ENCODE data around the gene HBP1.
"Not testable (repeated sequence)": the region's sequence is repeated elsewhere in the genome, so short reads cannot be mapped to it uniquely, and the experiment has no call there.

HBP1 gene

DNA sequence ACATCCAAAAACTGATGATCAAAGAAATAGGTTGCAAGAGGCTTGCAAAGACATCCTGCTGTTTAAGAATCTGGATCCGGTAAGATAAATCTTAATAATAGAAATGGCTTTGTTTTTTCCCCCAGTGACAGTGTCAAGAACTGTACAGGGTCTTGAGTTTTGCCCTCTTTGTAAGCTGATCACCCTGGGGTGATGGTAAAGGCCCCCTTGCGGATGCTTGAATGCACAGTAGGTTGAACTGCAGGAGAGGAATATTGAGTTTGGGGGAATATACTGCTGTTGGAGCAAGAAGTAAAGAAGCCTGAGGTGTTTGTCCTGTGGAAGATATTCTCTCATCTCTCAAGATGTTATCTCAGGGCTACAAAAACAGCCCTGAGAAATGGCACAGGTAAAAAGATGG lies 40.6 kb upstream of the HBP1 start (continued):
- TF ChIP-seq, protein P1, sequence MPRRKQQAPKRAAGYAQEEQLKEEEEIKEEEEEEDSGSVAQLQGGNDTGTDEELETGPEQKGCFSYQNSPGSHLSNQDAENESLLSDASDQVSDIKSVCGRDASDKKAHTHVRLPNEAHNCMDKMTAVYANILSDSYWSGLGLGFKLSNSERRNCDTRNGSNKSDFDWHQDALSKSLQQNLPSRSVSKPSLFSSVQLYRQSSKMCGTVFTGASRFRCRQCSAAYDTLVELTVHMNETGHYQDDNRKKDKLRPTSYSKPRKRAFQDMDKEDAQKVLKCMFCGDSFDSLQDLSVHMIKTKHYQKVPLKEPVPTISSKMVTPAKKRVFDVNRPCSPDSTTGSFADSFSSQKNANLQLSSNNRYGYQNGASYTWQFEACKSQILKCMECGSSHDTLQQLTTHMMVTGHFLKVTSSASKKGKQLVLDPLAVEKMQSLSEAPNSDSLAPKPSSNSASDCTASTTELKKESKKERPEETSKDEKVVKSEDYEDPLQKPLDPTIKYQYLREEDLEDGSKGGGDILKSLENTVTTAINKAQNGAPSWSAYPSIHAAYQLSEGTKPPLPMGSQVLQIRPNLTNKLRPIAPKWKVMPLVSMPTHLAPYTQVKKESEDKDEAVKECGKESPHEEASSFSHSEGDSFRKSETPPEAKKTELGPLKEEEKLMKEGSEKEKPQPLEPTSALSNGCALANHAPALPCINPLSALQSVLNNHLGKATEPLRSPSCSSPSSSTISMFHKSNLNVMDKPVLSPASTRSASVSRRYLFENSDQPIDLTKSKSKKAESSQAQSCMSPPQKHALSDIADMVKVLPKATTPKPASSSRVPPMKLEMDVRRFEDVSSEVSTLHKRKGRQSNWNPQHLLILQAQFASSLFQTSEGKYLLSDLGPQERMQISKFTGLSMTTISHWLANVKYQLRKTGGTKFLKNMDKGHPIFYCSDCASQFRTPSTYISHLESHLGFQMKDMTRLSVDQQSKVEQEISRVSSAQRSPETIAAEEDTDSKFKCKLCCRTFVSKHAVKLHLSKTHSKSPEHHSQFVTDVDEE (CRISPR knock-in tag; IDR thresholded peaks at IDR 0.05) = no peak

DNA sequence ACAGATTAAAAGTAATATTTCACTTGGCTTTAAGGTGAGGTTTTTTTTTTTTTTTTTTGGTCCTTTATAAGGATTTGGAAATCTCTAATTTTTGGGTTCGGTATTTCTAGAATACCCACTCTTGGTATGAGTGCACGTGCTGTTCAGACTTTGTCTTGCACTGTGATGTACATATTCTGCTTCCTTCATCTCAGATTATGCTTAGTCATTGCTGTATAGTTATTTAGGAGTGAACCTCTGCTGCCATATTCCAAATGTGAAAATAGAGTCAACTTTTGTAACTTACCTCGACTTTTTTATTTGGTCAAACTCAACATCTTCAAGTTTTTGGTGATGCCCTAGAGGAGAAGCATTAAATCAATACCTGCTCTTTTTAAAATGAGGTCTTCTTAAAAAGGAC lies 40.1 kb upstream of the HBP1 start:
- no peak for ATAC-seq
- no peak for TF ChIP-seq ZC3H10 (CRISPR knock-in tag; IDR thresholded peaks at IDR 0.05)
- TF ChIP-seq ZFP30 (CRISPR knock-in tag; IDR thresholded peaks at IDR 0.05) = no peak
- TF ChIP-seq ZNF70 (CRISPR knock-in tag; IDR thresholded peaks at IDR 0.05) = no peak
- no peak for TF ChIP-seq ARNTL (CRISPR knock-in tag; IDR thresholded peaks at IDR 0.05; ENCODE audit: borderline replicate concordance, low read depth)
- no peak for TF ChIP-seq ZFP3 (CRISPR knock-in tag; IDR thresholded peaks at IDR 0.05)
- TF ChIP-seq RARB (CRISPR knock-in tag; IDR thresholded peaks at IDR 0.05) = no peak

DNA sequence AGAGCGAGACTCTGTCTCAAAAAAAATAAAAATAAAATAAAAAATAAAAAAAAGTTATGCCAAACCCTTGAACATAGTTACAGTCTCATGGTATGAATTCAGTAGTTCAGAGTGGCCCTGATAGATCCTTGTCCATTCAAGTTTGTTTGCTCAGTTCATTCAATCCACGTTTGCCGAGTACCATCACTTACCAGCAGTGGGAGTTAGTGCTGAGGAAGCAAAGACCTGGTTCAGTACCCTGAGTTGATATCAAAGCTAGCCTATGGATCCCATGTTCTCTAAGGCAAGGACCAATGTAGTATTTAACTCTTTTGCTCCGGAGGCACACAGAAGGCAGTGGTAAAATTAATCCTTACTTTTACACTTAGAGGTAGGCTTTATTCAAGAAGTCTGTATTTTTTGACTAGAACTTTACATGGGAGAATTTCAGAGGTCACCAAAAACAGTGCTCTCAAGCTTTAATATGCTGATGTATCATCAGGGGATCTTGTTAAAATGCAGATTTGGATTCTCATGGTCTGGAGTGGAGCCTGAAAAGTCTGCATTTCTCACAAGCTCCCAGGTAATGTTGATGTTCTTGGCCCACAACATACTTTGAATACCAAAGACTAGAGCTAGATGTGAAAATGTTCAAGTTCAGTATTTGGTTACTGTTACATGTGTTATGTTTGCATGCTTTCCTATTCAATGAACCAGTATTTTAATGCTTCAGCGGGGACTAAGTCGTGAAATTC lies 38.1 kb upstream of the HBP1 start:
- peak; percentile 42; the same call in 2 of the 3 replicates for ATAC-seq
- no peak for TF ChIP-seq ESRRG (CRISPR knock-in tag; IDR thresholded peaks at IDR 0.05)
- no peak for TF ChIP-seq ISL1 (CRISPR knock-in tag; IDR thresholded peaks at IDR 0.05)
- TF ChIP-seq, protein P2, sequence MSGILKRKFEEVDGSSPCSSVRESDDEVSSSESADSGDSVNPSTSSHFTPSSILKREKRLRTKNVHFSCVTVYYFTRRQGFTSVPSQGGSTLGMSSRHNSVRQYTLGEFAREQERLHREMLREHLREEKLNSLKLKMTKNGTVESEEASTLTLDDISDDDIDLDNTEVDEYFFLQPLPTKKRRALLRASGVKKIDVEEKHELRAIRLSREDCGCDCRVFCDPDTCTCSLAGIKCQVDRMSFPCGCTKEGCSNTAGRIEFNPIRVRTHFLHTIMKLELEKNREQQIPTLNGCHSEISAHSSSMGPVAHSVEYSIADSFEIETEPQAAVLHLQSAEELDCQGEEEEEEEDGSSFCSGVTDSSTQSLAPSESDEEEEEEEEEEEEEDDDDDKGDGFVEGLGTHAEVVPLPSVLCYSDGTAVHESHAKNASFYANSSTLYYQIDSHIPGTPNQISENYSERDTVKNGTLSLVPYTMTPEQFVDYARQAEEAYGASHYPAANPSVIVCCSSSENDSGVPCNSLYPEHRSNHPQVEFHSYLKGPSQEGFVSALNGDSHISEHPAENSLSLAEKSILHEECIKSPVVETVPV (CRISPR knock-in tag; IDR thresholded peaks at IDR 0.05) = no peak
- TF ChIP-seq TCF4 (CRISPR knock-in tag; IDR thresholded peaks at IDR 0.05; ENCODE audit: borderline replicate concordance) = no peak
- TF ChIP-seq BACH2 (CRISPR knock-in tag; IDR thresholded peaks at IDR 0.05; ENCODE audit: borderline replicate concordance) = no peak
- TF ChIP-seq RARB (CRISPR knock-in tag; IDR thresholded peaks at IDR 0.05) = no peak
- no peak for TF ChIP-seq CSDC2 (CRISPR knock-in tag; IDR thresholded peaks at IDR 0.05)
- TF ChIP-seq TOX (CRISPR knock-in tag; IDR thresholded peaks at IDR 0.05; ENCODE audit: borderline replicate concordance) = no peak
- TF ChIP-seq, protein P3, sequence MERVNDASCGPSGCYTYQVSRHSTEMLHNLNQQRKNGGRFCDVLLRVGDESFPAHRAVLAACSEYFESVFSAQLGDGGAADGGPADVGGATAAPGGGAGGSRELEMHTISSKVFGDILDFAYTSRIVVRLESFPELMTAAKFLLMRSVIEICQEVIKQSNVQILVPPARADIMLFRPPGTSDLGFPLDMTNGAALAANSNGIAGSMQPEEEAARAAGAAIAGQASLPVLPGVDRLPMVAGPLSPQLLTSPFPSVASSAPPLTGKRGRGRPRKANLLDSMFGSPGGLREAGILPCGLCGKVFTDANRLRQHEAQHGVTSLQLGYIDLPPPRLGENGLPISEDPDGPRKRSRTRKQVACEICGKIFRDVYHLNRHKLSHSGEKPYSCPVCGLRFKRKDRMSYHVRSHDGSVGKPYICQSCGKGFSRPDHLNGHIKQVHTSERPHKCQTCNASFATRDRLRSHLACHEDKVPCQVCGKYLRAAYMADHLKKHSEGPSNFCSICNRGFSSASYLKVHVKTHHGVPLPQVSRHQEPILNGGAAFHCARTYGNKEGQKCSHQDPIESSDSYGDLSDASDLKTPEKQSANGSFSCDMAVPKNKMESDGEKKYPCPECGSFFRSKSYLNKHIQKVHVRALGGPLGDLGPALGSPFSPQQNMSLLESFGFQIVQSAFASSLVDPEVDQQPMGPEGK (CRISPR knock-in tag; IDR thresholded peaks at IDR 0.05; ENCODE audit: borderline replicate concordance) = no peak

DNA sequence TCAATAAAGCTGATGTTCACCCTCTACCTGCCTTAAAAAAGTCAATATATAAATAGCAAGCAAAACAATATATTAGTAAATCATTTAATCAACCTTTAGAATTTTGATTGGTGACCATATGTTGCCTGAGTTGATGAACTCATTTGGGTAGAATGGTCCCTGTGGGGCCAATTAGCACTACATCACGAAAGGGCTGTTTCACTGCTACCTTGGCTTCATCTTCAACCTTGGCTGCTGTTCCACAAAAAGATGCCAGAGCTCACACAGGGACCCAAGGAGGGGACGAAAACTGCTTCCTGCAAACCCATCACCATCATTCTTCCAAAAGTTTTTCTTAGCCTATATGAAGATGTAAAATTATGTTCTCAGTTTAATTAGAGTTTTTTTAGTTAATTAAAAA lies 35.4 kb upstream of the HBP1 start:
- TF ChIP-seq TCF4 (CRISPR knock-in tag; IDR thresholded peaks at IDR 0.05; ENCODE audit: borderline replicate concordance) (no peak), ISL1 (CRISPR knock-in tag; IDR thresholded peaks at IDR 0.05) (no peak)
- TF ChIP-seq, protein P2 (CRISPR knock-in tag; IDR thresholded peaks at IDR 0.05) = no peak
- no peak for ATAC-seq

DNA sequence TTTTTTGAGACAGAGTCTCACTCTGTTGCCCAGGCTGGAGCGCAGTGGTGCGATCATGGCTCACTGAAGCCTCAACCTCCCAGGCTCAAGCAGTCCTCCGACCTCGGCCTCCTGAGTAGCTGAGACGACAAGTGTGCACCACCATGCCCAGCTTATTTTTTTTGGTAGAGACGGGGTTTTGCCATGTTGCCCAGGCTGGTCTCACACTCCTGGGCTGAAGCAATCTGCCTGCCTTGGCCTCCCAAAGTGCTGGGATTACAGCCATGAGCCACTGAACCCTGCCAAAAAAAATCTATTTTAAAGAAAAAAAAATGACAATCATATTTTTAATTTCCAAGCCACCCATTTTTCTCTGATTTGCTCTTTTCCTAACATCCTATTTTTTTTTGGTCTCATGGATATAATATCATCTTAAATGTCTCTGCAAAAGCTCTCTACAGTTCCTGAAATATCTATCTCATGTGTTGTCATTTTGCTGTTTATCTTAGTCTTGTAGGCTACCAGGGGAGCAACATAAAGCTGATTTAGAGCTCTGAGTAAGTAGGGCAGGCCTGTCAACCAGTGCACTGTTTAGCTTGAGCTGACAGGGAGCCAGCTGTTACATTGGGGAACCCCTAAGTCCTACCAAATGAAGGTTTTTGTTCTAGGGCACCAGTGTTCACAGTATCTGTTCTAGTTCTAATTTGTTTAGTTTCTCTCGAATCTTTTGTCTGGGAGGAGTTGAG lies 29.9 kb upstream of the HBP1 start:
- ATAC-seq = peak; percentile 65; the same call in 2 of the 3 replicates
- TF ChIP-seq ARNTL (CRISPR knock-in tag; IDR thresholded peaks at IDR 0.05; ENCODE audit: borderline replicate concordance, low read depth) = no peak
- TF ChIP-seq ZFP3 (CRISPR knock-in tag; IDR thresholded peaks at IDR 0.05) = no peak
- no peak for TF ChIP-seq SNAI2 (CRISPR knock-in tag; IDR thresholded peaks at IDR 0.05)
- no peak for TF ChIP-seq ESRRG (CRISPR knock-in tag; IDR thresholded peaks at IDR 0.05)
- no peak for TF ChIP-seq ZC3H10 (CRISPR knock-in tag; IDR thresholded peaks at IDR 0.05)
- no peak for TF ChIP-seq CSDC2 (CRISPR knock-in tag; IDR thresholded peaks at IDR 0.05)

DNA sequence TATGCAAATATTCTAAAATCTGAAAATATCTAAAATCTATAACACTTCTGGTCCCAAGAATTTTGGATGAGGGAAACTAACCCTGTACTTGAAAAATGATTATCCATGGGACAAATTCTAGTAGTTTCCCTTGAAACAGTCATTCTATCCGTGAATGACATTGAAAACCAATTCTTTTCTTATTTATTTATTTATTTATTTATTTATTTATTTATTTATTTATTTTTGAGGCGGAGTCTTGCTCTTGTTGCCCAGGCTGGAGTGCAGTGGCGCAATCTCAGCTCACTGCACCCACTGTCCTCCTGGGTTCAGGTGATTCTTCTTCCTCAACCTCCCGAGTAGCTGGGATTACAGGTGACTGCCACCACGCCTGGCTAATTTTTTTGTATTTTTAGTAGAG lies 24.9 kb upstream of the HBP1 start:
- ATAC-seq = not testable (repeated sequence)
